IMR-90 (cell line): ENCODE results near the gene THOC6. TPM values are rescaled to one million over a fixed set of nuclear protein-coding genes. Genes with fewer than 3 reads are reported as not detected.

Experiments
- ATAC-seq: fragments of 200-7000 bp; cut with Tn5 transposase; 2 replicates; pipeline ENCODE4 v1.9.1; 2020; ENCODE audit warnings: low read depth, mild to moderate bottlenecking, moderate library complexity
- BruUV-seq: library from RNA; stranded (reverse); fragments of 400-500 nt; replicated peaks from 2 replicates; lab custom pipeline; 2021; lab: Mats Ljungman, UMichigan
- CTCF ChIA-PET: fragments of 300-600 bp; formaldehyde crosslinking; extraction: SDS; loops from one replicate; lab custom pipeline; 2021; ENCODE audit warnings: antibody characterized with exemption; lab: Yijun Ruan, JAX
- POLR2A ChIA-PET: fragments of 300-600 bp; sonication (Branson Sonifier 250); formaldehyde crosslinking; loops from one replicate; lab custom pipeline; 2022; ENCODE audit warnings: antibody characterized with exemption; ENCODE audit not compliant: unreplicated experiment; lab: Charles Lee
- DNase-seq: peaks from one replicate; pipeline ENCODE4 v3.0.0; 2013
- H2AFZ ChIP-seq: replicated peaks from 2 replicates; pipeline ENCODE3; 2013; ENCODE audit warnings: low read length, mild to moderate bottlenecking; ENCODE audit not compliant: poor library complexity
- H2AK5ac ChIP-seq: 2 replicates; pipeline ENCODE4 v1.6.1; 2013; ENCODE audit warnings: low read depth, low read length, inconsistent platforms
- H2AK9ac ChIP-seq: replicated peaks from 2 replicates; pipeline ENCODE3; 2013; ENCODE audit warnings: mild to moderate bottlenecking, low read depth, low read length, moderate library complexity; ENCODE audit not compliant: poor library complexity
- H2BK120ac ChIP-seq: 2 replicates; pipeline ENCODE4 v1.6.1; 2013; ENCODE audit warnings: low read depth, low read length, inconsistent platforms
- H2BK15ac ChIP-seq: 3 replicates; pipeline ENCODE4 v1.6.1; 2013; ENCODE audit warnings: low read depth, low read length, inconsistent platforms
- H2BK20ac ChIP-seq: 2 replicates; pipeline ENCODE4 v1.6.1; 2013; ENCODE audit warnings: low read depth, mild to moderate bottlenecking, inconsistent platforms, low read length, moderate library complexity
- H2BK5ac ChIP-seq: 2 replicates; pipeline ENCODE4 v1.6.1; 2013; ENCODE audit warnings: mild to moderate bottlenecking, low read depth, low read length, inconsistent platforms; ENCODE audit not compliant: poor library complexity, severe bottlenecking
- H3K14ac ChIP-seq: replicated peaks from 2 replicates; pipeline ENCODE4 v1.6.1; 2013; ENCODE audit warnings: low read depth, low read length, inconsistent platforms
- H3K18ac ChIP-seq: 2 replicates; pipeline ENCODE4 v1.6.1; 2013; ENCODE audit warnings: low read depth, low read length, control low read depth
- H3K23ac ChIP-seq: 2 replicates; pipeline ENCODE4 v1.6.1; 2013; ENCODE audit warnings: low read depth, low read length, inconsistent platforms
- H3K27ac ChIP-seq: 2 replicates; pipeline ENCODE4 v1.5.1; 2013; ENCODE audit warnings: mild to moderate bottlenecking, control low read depth, low read length; ENCODE audit not compliant: insufficient read depth
- H3K27me3 ChIP-seq: 2 replicates; pipeline ENCODE4 v1.6.1; 2013; ENCODE audit warnings: low read length; ENCODE audit not compliant: control insufficient read depth, insufficient read depth
- H3K36me3 ChIP-seq: 2 replicates; pipeline ENCODE4 v1.6.1; 2013; ENCODE audit warnings: low read length, mixed read lengths; ENCODE audit not compliant: control insufficient read depth, insufficient read depth
- H3K4ac ChIP-seq: 2 replicates; pipeline ENCODE4 v1.6.1; 2013; ENCODE audit warnings: low read depth, low read length, inconsistent platforms
- H3K4me1 ChIP-seq: 2 replicates; pipeline ENCODE4 v1.6.1; 2013; ENCODE audit warnings: low read length, mixed read lengths; ENCODE audit not compliant: control insufficient read depth, insufficient read depth
- H3K4me2 ChIP-seq: 2 replicates; pipeline ENCODE4 v1.6.1; 2013; ENCODE audit warnings: low read depth, mild to moderate bottlenecking, control low read depth, low read length, moderate library complexity
- H3K4me3 ChIP-seq: 2 replicates; pipeline ENCODE4 v1.5.1; 2013; ENCODE audit warnings: low read depth, mild to moderate bottlenecking, control low read depth, low read length, moderate library complexity; ENCODE audit not compliant: insufficient read depth
- H3K56ac ChIP-seq: 2 replicates; pipeline ENCODE4 v1.6.1; 2013; ENCODE audit warnings: low read length, inconsistent platforms; ENCODE audit not compliant: insufficient read depth; ENCODE audit errors: extremely low read depth
- H3K79me1 ChIP-seq, 2 experiments: 2 replicates each; pipeline ENCODE4 v1.6.1; 2013; ENCODE audit warnings: low read length in 2 of 2, inconsistent platforms in 1 of 2, low read depth in 1 of 2
- H3K9ac ChIP-seq: 2 replicates; pipeline ENCODE4 v1.6.1; 2013; ENCODE audit warnings: low read depth, low read length, control low read depth
- H3K9me1 ChIP-seq: 2 replicates; pipeline ENCODE4 v1.6.1; 2013; ENCODE audit warnings: low read length, inconsistent platforms; ENCODE audit not compliant: insufficient read depth
- H3K9me3 ChIP-seq: 2 replicates; pipeline ENCODE4 v1.6.1; 2013; ENCODE audit warnings: low read length; ENCODE audit not compliant: control insufficient read depth, insufficient read depth
- H4K20me1 ChIP-seq: 2 replicates; pipeline ENCODE4 v1.6.1; 2013; ENCODE audit warnings: low read length, inconsistent platforms; ENCODE audit not compliant: insufficient read depth
- H4K5ac ChIP-seq: 2 replicates; pipeline ENCODE4 v1.6.1; 2013; ENCODE audit warnings: mild to moderate bottlenecking, low read depth, low read length, control low read depth
- H4K8ac ChIP-seq, 2 experiments: 2 replicates each; pipeline ENCODE4 v1.6.1; 2013; ENCODE audit warnings: low read depth in 2 of 2, low read length in 2 of 2, control low read depth in 1 of 2, inconsistent platforms in 1 of 2
- H4K91ac ChIP-seq: 2 replicates; pipeline ENCODE4 v1.6.1; 2013; ENCODE audit warnings: low read depth, low read length, inconsistent platforms; ENCODE audit not compliant: insufficient read depth
- BHLHE40 ChIP-seq: fragments of 150-350 bp; IDR thresholded peaks from 2 replicates; pipeline ENCODE4 v1.6.1; 2016; ENCODE audit warnings: mild to moderate bottlenecking, low read depth, low read length
- CEBPB ChIP-seq: IDR thresholded peaks from 2 replicates; pipeline ENCODE4 v1.6.1; 2012; ENCODE audit warnings: low read depth, low read length, improper control_type of control experiment
- CHD1 ChIP-seq: IDR thresholded peaks from 2 replicates; pipeline ENCODE4 v1.6.1; 2012; ENCODE audit warnings: low read depth, low read length, improper control_type of control experiment
- FOS ChIP-seq: fragments of 150-350 bp; IDR thresholded peaks from 2 replicates; pipeline ENCODE4 v1.6.1; 2016; ENCODE audit warnings: low read depth, low read length
- MAFK ChIP-seq: IDR thresholded peaks from 2 replicates; pipeline ENCODE4 v1.6.1; 2012; ENCODE audit warnings: low read depth, low read length, improper control_type of control experiment
- MAZ ChIP-seq: IDR thresholded peaks from 2 replicates; pipeline ENCODE4 v1.6.1; 2012; ENCODE audit warnings: low read depth, mild to moderate bottlenecking, low read length, improper control_type of control experiment, moderate library complexity, borderline replicate concordance
- POLR2A ChIP-seq: IDR thresholded peaks from 2 replicates; pipeline ENCODE4 v1.6.1; 2012; ENCODE audit warnings: mild to moderate bottlenecking, low read depth, low read length
- RAD21 ChIP-seq: IDR thresholded peaks from 2 replicates; pipeline ENCODE4 v1.6.1; 2012; ENCODE audit warnings: low read length, improper control_type of control experiment
- WGBS, 2 experiments: methylation state at CpG; one replicate each; pipeline versions ENCODE4 v1.1.5 to v1.1.7; 2013; ENCODE audit warnings: missing lambda C conversion rate in 2 of 2; ENCODE audit not compliant: insufficient read length in 1 of 2; ENCODE audit errors: extremely low coverage in 2 of 2; 5-methylcytosine and 5-hydroxymethylcytosine counted together
- dilution Hi-C: fragments of 300-500 bp; cut with HindIII; formaldehyde crosslinking; loops from one replicate; pipeline ENCODE4 v1.14.3; 2018; ENCODE audit warnings: low sequenced_read_pairs; ENCODE audit not compliant: unreplicated experiment
- in situ Hi-C: fragments of 300-500 bp; cut with MboI; formaldehyde crosslinking; loops from 3 replicates; pipeline ENCODE4 v1.14.3; 2019; ENCODE audit warnings: low sequenced_read_pairs, inconsistent platforms, mixed read lengths
- intact Hi-C: fragments of 100-400 bp; cut with micrococcal nuclease; formaldehyde crosslinking; loops from 2 replicates; pipeline ENCODE4 v1.10.0; 2022
- polyA plus RNA-seq, 3 experiments: library from polyadenylated mRNA; depleted of rRNA; stranded (reverse); fragments of >200 nt; gene quantifications; 2 replicates each; pipeline ENCODE4 v1.2.3, GENCODE V29; 2012; ENCODE audit warnings: low replicate concordance in 1 of 3
- total RNA-seq: library from RNA; depleted of rRNA; stranded (reverse); fragments of >200 nt; gene quantifications from 2 replicates; pipeline ENCODE4 v1.2.3, GENCODE V29; 2012
- TF ChIP-seq, protein P1 (sequence below): conservative IDR thresholded peaks from 2 replicates; pipeline ENCODE4 v1.5.1; 2012; ENCODE audit warnings: mild to moderate bottlenecking, low read depth, low read length, improper control_type of control experiment
- TF ChIP-seq, protein P2 (sequence below): fragments of 150-350 bp; IDR thresholded peaks from 2 replicates; pipeline ENCODE4 v1.6.1; 2017; ENCODE audit warnings: mild to moderate bottlenecking, antibody characterized with exemption, low read length, low read depth

The THOC6 gene
- total and polyA plus RNA-seq, 2 of the 4 experiments (the other 2 are of a cell fraction), result 16.8 to 23.1 TPM

DNA sequence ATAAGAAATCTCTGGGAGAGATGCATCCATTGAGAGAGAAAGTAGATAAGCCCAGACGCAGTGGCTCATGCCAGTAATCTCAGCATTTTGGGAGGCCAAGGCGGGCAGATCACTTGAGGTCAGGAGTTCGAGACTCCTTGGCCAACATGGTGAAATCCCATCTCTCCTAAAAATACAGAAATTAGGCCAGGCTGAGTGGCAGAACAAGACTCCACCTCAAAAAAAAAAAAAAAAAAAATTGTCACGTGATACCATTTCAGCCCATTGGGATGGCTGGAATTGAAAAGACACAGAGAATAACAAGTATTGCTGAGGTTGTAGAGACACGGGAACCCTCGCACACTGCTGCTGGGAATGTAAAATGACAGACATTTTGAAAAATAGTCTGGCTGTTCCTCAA, 38.7 kb downstream of the THOC6 start:
- no peak for TF ChIP-seq CHD1
- TF ChIP-seq, protein P1, sequence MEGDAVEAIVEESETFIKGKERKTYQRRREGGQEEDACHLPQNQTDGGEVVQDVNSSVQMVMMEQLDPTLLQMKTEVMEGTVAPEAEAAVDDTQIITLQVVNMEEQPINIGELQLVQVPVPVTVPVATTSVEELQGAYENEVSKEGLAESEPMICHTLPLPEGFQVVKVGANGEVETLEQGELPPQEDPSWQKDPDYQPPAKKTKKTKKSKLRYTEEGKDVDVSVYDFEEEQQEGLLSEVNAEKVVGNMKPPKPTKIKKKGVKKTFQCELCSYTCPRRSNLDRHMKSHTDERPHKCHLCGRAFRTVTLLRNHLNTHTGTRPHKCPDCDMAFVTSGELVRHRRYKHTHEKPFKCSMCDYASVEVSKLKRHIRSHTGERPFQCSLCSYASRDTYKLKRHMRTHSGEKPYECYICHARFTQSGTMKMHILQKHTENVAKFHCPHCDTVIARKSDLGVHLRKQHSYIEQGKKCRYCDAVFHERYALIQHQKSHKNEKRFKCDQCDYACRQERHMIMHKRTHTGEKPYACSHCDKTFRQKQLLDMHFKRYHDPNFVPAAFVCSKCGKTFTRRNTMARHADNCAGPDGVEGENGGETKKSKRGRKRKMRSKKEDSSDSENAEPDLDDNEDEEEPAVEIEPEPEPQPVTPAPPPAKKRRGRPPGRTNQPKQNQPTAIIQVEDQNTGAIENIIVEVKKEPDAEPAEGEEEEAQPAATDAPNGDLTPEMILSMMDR, result no peak
- TF ChIP-seq, protein P2, sequence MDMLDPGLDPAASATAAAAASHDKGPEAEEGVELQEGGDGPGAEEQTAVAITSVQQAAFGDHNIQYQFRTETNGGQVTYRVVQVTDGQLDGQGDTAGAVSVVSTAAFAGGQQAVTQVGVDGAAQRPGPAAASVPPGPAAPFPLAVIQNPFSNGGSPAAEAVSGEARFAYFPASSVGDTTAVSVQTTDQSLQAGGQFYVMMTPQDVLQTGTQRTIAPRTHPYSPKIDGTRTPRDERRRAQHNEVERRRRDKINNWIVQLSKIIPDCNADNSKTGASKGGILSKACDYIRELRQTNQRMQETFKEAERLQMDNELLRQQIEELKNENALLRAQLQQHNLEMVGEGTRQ, result no peak
- TF ChIP-seq MAZ, result no peak
- no peak for TF ChIP-seq BHLHE40
- no peak for TF ChIP-seq CEBPB
- TF ChIP-seq RAD21, result no peak
- no peak for TF ChIP-seq POLR2A
- TF ChIP-seq MAFK, result no peak
- TF ChIP-seq FOS, result no peak
- Histone ChIP-seq H3K9me3 (no peaks in the 10 kb centered on the region), H3K9ac (no peak overlapping the region), H2BK120ac (no peak overlapping the region), H3K27ac (no peak overlapping the region), H2BK5ac (no peak overlapping the region), H3K4me1 (peaks cover 17% of the 10 kb centered on the region), H4K20me1 (no peaks in the 10 kb centered on the region), H3K4me3 (no peak overlapping the region), H4K5ac (no peak overlapping the region), H2AFZ (no peak overlapping the region), H2AK9ac (no peak overlapping the region), H3K4me2 (no peak overlapping the region), H4K8ac (no peak overlapping the region), H3K56ac (no peak overlapping the region), H3K36me3 (no peaks in the 10 kb centered on the region), H3K9me1 (peaks cover 24% of the 10 kb centered on the region), H3K23ac (no peak overlapping the region), H3K18ac (no peak overlapping the region), H4K91ac (no peak overlapping the region), H3K14ac (no peak overlapping the region), H3K79me1 (peaks cover 6 to 33% of the 10 kb centered on the region in 2 experiments; a peak in 2 of 4 replicates), H2AK5ac (no peak overlapping the region), H2BK20ac (no peak overlapping the region), H3K4ac (no peak overlapping the region), H3K27me3 (no peaks in the 10 kb centered on the region; the same call in 1 of the 2 replicates), H2BK15ac (no peak overlapping the region)
- POLR2A ChIA-PET, result no interaction called here
- 50% methylated on average over 2 of the region's 6 CpGs; no CpG with 5 or more reads in 1 of the 2 experiments for WGBS, 2 experiments
- DNase-seq (no peak), ATAC-seq (no peak)
- intact Hi-C loops, result no loop called here
- no TSS peak for BruUV-seq
- CTCF ChIA-PET, result no interaction called here
- dilution Hi-C loops, result no loop called here
- in situ Hi-C loops, result loop anchor here (5.0 kb wide), 1 partner anchor 40 kb away; no protein-coding TSS in a partner anchor
